GM18499 (cell line): ENCODE measurements around the gene MTA2.
"Not testable (repeated sequence)": the region's sequence is repeated elsewhere in the genome, so short reads cannot be mapped to it uniquely, and the experiment has no call there.

ENCODE experiments used
- ATAC-seq: cut with Tn5 transposase; IDR thresholded peaks from one replicate; pipeline ENCODE4 v1.9.1; 2021; ENCODE audit warnings: moderate number of reproducible peaks; ENCODE audit not compliant: insufficient read depth, unreplicated experiment

The MTA2 gene

DNA sequence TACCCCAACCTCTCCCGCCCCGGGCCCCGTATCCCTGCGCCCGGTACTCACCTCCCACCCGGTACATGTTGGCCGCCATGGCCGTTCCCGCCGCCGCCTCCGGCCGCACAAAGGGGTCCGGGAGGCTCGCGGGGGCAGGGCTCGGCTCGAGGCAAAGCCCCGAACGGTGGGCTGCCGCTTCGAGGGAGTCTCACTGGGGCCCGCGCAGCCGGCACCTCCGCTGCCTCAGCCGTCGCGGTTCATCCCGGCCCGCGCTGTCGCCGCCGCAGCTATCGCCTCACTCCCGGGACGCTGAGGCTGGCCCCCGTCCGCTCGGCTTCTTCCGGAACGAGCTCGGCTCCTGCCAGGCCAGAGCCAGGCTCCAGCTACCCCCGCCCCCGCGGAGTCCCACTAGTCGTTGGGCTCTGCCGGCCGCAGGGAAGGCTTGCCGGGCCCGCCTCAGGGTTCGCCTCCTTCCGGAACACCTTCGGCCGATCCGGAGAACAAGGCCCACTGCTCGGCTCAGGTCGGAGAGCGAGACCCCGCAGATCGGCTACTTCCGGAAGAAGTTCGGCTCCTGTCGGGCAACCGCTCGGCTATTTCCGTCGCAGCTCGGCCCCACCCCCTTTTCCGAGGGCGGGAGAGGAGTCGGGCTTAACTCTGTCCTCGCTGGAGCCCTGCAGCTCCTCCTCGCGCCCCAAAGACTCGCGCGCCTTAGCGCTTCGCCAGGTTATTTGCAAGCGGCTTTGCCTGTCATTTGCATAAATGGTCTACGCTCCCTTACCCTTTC is at the start of gene MTA2:
Gene MTA2, minus strand, starts transcription at position 494 of the 769 bp plus-strand sequence. Its CDS starts 415 bp downstream, at position 79.
- peak; percentile 60 for ATAC-seq

GRCh38 chr11:62650283-62650682 is 48.6 kb upstream of the MTA2 start:
- not testable (repeated sequence) for ATAC-seq

- no peak for ATAC-seq
Measured at GRCh38 chr11:62649486-62649885, 47.8 kb upstream of the MTA2 start.

GRCh38 chr11:62648967-62649364 is 47.3 kb upstream of the MTA2 start:
- ATAC-seq: no peak

GRCh38 chr11:62648185-62648966 is 46.7 kb upstream of the MTA2 start:
- ATAC-seq: no peak

- no peak for ATAC-seq
Measured at GRCh38 chr11:62647609-62648005, 45.9 kb upstream of the MTA2 start.

- no peak for ATAC-seq
Measured at GRCh38 chr11:62646825-62647608, 45.4 kb upstream of the MTA2 start.

DNA sequence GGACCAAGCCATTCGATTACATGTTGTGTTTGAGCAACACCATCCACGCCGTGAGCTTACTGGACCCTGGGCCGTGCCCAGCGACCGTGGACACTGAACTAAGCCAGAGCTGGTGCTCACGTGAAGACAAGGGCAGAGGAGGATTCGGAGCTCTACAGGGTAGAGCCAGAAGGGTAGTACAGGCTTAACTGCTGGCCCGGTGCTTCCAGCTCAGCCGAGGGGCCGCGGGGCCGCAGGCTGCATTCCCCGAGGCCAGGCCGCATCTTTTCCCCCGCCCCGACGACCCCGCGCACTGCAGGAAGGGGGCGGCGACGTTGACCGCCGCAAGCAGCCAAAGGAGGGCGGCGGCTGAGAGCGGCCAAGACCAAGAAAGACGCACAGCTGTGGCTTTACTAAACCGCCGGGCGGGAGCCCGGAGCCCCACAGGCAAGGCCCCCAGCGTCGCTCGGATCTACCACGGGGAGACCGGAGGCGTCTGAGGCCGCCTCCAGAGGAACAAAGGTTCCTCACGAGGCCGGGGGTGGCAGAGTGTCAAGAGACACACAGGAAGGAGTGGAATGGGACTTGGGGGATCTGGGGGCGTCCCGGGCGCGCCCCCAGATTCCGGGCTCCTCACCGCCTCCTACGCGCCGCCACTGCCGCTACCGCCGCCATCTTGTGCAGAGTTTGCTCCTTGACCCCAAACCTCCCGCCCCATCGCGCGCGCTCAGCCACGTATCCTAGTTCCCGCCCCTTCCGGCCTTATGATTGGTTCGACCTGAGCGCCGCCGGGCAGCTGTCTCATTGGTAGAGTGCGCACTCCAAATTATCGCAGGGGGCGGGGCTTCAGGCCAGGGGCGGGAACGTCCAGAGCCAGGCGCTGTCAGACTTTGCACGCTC is 44.5 kb upstream of the MTA2 start, which contains the start of gene GANAB:
Gene GANAB, minus strand, starts transcription at position 668 of the 879 bp plus-strand sequence. Its CDS starts 14 bp downstream, at position 654.
- peak; percentile 75 for ATAC-seq

- ATAC-seq: no peak
Measured at GRCh38 chr11:62645671-62645945, 43.9 kb upstream of the MTA2 start.

GRCh38 chr11:62644220-62644619 is 42.6 kb upstream of the MTA2 start:
- no peak for ATAC-seq

DNA sequence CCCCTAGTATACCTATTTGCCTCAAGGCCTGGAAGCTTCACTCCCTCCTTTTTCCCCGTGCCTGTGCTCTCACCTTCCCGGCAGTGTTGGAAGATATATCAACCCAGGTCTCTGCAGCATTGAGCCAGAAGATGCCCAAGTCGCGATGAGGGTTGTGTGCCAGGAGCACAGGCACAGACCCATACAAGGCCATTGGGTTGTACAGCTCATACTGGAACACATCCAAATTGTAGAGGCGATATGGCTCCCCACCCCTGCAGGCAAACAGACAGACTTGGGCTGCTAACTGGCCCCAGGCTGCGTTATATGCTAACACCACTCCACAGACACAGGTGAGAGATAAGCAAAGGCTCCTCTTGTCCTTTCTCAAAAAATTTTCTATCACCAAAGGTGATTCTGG is 30.8 kb upstream of the MTA2 start:
- ATAC-seq: no peak

DNA sequence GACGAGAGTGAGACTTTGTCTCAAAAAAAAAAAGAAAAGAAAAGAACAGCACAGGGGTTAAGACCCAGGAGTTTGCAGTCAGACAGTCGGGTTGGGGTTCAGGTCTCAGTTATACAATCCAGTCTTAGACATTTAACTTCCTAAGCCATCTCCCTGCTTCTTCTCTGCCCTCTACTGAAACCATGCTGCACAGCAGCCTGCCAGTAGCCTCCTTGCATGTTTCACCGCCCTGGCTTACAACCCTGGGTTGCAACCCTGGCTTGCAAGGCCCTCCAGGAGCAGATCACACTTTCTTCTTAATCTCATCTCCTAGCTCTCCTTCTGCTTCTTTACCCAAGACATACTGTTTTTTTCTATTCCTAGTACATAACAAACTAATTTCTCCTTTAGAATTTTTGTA is 26.0 kb upstream of the MTA2 start:
- ATAC-seq: no peak

DNA sequence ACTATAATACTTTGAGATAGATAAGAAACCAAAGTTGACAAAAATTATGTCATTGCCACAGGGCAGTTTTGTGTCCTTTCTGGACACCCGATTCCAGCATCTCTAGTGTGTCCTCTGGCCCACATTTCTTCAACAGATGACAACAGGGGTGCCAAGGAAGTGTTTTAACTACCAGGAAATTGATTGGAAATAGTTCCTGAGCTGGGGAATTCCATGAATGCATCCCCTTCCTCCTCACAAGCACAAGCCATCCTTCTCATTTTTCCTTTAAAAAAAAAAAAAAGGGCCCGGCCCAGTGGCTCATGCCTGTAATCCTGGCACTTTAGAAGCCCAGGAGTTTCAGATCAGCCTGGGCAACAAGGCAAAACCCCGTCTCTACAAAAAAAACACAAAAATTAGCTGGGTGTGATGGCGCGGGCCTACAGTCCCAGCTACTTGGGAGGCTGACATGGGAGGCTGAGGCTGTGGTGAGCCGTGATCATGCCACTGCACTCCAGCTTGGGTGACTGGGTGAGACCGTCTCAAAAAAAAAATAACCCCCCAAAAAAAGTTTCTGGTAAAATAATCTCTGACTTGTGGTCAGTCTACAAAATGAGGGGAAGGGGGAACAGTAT is 20.9 kb upstream of the MTA2 start:
- ATAC-seq: no peak

GRCh38 chr11:62621567-62622470 is 20.2 kb upstream of the MTA2 start, which contains the start of gene B3GAT3:
Gene B3GAT3, minus strand, starts transcription at chr11:62621986. Its CDS starts 39 bp downstream, at chr11:62621947.
- peak; percentile 85 for ATAC-seq

DNA sequence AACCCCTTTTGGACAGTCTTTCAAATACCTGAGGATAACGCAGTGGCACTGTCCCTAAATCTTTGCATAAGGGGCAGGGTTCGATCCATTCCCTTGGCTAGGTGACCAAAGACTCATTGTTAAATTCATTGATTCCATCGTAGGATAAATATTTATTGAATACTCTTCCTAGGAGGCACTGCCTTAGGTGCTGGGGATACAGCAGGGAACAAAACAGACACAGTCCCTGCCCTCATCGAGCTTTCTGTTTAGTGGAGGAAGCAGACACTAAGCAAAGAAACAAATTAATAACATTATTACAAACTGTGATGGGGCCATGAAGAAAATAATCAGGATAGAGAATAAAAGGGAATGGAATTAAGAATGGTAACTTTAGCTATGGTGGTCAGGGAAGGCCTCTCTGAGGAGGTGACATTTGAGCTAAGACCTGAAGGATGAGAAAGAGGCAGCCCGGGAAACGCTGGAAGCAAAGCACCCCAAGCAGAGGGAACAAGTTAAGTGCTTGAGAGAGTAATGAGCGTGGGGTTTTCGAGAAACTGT is 19.4 kb upstream of the MTA2 start:
- ATAC-seq: no peak

- not testable (repeated sequence) for ATAC-seq
Measured at GRCh38 chr11:62616957-62617356, 15.3 kb upstream of the MTA2 start.

- ATAC-seq: no peak
Measured at GRCh38 chr11:62615521-62615920, 13.9 kb upstream of the MTA2 start.

DNA sequence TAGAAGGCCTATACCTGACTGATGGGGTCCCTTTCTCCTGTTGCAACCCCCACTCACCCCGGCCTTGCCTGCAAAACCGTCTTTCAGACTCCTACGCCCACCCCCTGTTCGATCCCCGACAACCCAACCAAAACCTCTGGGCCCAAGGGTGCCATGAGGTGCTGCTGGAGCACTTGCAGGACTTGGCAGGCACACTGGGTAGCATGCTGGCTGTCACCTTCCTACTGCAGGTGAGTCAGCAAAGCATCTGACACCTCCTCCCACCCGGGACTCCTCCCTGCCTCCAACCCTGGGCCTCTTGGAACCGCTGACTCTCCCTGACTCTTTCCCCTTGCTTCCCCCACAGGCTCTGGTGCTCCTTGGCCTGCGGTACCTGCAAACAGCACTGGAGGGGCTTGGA is 12.6 kb upstream of the MTA2 start:
- ATAC-seq: no peak
